Stomach (tissue), 9 donors: ENCODE measurements around the gene SOST. TPM values are rescaled to one million over a fixed set of nuclear protein-coding genes. Genes with fewer than 3 reads are reported as not detected.

Source experiments
- DNase-seq, 2 donors: peaks; one replicate each; pipeline versions ENCODE4 v3.0.0 to v3.0.0-alpha.2; 2013 to 2019
- H3K27ac ChIP-seq, 5 donors: fragments of 200-600 bp in 4 of 5; sonication (generic) in 4 of 5; one replicate each; pipeline ENCODE4 v1.5.1; 2013 to 2019; ENCODE audit warnings: mild to moderate bottlenecking in 1 of 5, moderate library complexity in 1 of 5
- H3K27me3 ChIP-seq, 3 donors: fragments of 200-600 bp; sonication (generic); one replicate each; pipeline ENCODE4 v1.5.1; 2017 to 2019; ENCODE audit warnings: mixed run types in 1 of 3
- H3K36me3 ChIP-seq, 4 donors: fragments of 200-600 bp; sonication (generic); 1 replicate in 3 of 4; 2 replicates in 1 of 4; pipeline ENCODE4 v1.5.1; 2016 to 2019
- H3K4me1 ChIP-seq, 4 donors: fragments of 200-600 bp; sonication (generic); one replicate each; pipeline ENCODE4 v1.5.1; 2016 to 2019
- H3K4me3 ChIP-seq, 4 donors: fragments of 200-600 bp; sonication (generic) in 3 of 4; one replicate each; pipeline ENCODE4 v1.5.1; 2016 to 2019; ENCODE audit warnings: mild to moderate bottlenecking in 1 of 4
- H3K9me3 ChIP-seq, 4 donors: fragments of 200-600 bp; sonication (generic); one replicate each; pipeline ENCODE4 v1.5.1; 2016 to 2019
- CTCF ChIP-seq, 7 experiments: fragments of 450-650 bp in 4 of 7; fragments of 200-600 bp in 3 of 7; sonication (generic) in 3 of 7; IDR thresholded peaks; one replicate each; pipeline ENCODE4 v1.5.1; 2016 to 2019; ENCODE audit warnings: antibody characterized with exemption in 7 of 7, control low read depth in 2 of 7, mild to moderate bottlenecking in 1 of 7
- EP300 ChIP-seq: sonication (generic); formaldehyde crosslinking; IDR thresholded peaks from one replicate; pipeline ENCODE4 v1.6.1; 2017; ENCODE audit warnings: antibody characterized with exemption
- POLR2A ChIP-seq, 4 donors: fragments of 450-650 bp; IDR thresholded peaks; one replicate each; pipeline ENCODE4 v1.6.1; 2016; ENCODE audit warnings: antibody characterized with exemption in 4 of 4, control low read depth in 2 of 4, mild to moderate bottlenecking in 1 of 4, moderate library complexity in 1 of 4
- POLR2AphosphoS5 ChIP-seq, 3 donors: sonication (generic); formaldehyde crosslinking; IDR thresholded peaks; one replicate each; pipeline ENCODE4 v1.6.1; 2016; ENCODE audit warnings: antibody characterized with exemption in 3 of 3
- WGBS, 5 donors: extraction: QIAGEN DNeasy Blood & Tissue Kit in 3 of 5; methylation state at CpG; one replicate each; pipeline versions ENCODE4 v1.1.5 to v1.1.7; 2013 to 2018; 5-methylcytosine and 5-hydroxymethylcytosine counted together
- intact Hi-C: fragments of 100-400 bp; cut with DNase I; formaldehyde crosslinking; loops from one replicate; pipeline ENCODE4 v1.15.1; 2023; ENCODE audit warnings: low total_unique reads
- polyA plus RNA-seq, 3 donors: library from polyadenylated mRNA; stranded (reverse); fragments of 200-250 nt; gene quantifications; one replicate each; pipeline ENCODE4 v1.2.3, GENCODE V29; 2013
- total RNA-seq, 5 donors: library from RNA; depleted of rRNA; stranded (reverse); fragments of >200 nt; gene quantifications; one replicate each; pipeline versions ENCODE4 v1.1.0 to v1.2.3, GENCODE V29; 2014 to 2016
- donor health status: healthy with polysubstance abuse.
- donor health status: Bipolar disorder and iron deficiency.
- donor health status: healthy.

The SOST gene
- total and polyA plus RNA-seq, 8 donors, result not detected

GRCh38 chr17:43768943-43769342, 10.4 kb upstream of the SOST start:
- DNase-seq, result no peak
- H3K27ac ChIP-seq, result peak overlapping the region; percentile 1 to 65 (median 42)
- no peak overlapping the region for H3K4me3 ChIP-seq
- no peaks in the 10 kb centered on the region for H3K9me3 ChIP-seq
- H3K36me3 ChIP-seq, result peaks cover 38 to 76% (median 71%) of the 10 kb centered on the region in 4 donors
- TF ChIP-seq POLR2A (IDR thresholded peaks at IDR 0.05), result no peak
- TF ChIP-seq CTCF (IDR thresholded peaks at IDR 0.05), result no peak
- TF ChIP-seq EP300, result no peak
- no peak for TF ChIP-seq POLR2AphosphoS5 (IDR thresholded peaks at IDR 0.05)
- no peaks in the 10 kb centered on the region for H3K27me3 ChIP-seq
- intact Hi-C loops, result no loop called here
- H3K4me1 ChIP-seq, result peaks cover 28 to 64% (median 51%) of the 10 kb centered on the region in 4 donors
- WGBS, 5 donors, result 80 to 91% (median 90%) methylated on average over 7 of the region's 7 CpGs

GRCh38 chr17:43768382-43768781, 9.8 kb upstream of the SOST start:
- TF ChIP-seq EP300 (no peak), POLR2A (IDR thresholded peaks at IDR 0.05) (no peak), POLR2AphosphoS5 (IDR thresholded peaks at IDR 0.05) (peak in 1 of 3 donors; percentile 56), CTCF (IDR thresholded peaks at IDR 0.05) (no peak)
- no peak overlapping the region for H3K4me3 ChIP-seq
- no peaks in the 10 kb centered on the region for H3K27me3 ChIP-seq
- H3K4me1 ChIP-seq, result peaks cover 24 to 59% (median 46%) of the 10 kb centered on the region in 4 donors
- WGBS, 5 donors, result 24 to 38% (median 31%) methylated on average over 9 of the region's 9 CpGs
- H3K27ac ChIP-seq, result peak overlapping the region in 4 of 5 donors; percentile 22 to 65 (median 34)
- intact Hi-C loops, result no loop called here
- peaks cover 33 to 70% (median 65%) of the 10 kb centered on the region in 4 donors for H3K36me3 ChIP-seq
- DNase-seq, result peak; percentile 62 to 67
- H3K9me3 ChIP-seq, result no peaks in the 10 kb centered on the region

GRCh38 chr17:43767713-43768059, 9.1 kb upstream of the SOST start:
- no peaks in the 10 kb centered on the region for H3K27me3 ChIP-seq
- H3K4me1 ChIP-seq, result peaks cover 17 to 52% (median 39%) of the 10 kb centered on the region in 4 donors
- 49 to 69% (median 64%) methylated on average over 5 of the region's 5 CpGs for WGBS, 5 donors
- peak in 1 of 2 donors; percentile 23 for DNase-seq
- no peak overlapping the region for H3K4me3 ChIP-seq
- intact Hi-C loops, result no loop called here
- H3K27ac ChIP-seq, result peak overlapping the region in 4 of 5 donors; percentile 8 to 65 (median 34)
- no peaks in the 10 kb centered on the region for H3K9me3 ChIP-seq
- TF ChIP-seq POLR2AphosphoS5 (IDR thresholded peaks at IDR 0.05) (no peak), CTCF (IDR thresholded peaks at IDR 0.05) (no peak), EP300 (no peak), POLR2A (IDR thresholded peaks at IDR 0.05) (no peak)
- peaks cover 27 to 63% (median 58%) of the 10 kb centered on the region in 4 donors for H3K36me3 ChIP-seq

GRCh38 chr17:43767053-43767712, 8.6 kb upstream of the SOST start:
- no peaks in the 10 kb centered on the region for H3K27me3 ChIP-seq
- 70 to 85% (median 78%) methylated on average over 5 to 6 of the region's 6 CpGs for WGBS, 5 donors
- H3K9me3 ChIP-seq, result no peaks in the 10 kb centered on the region
- no peak overlapping the region for H3K4me3 ChIP-seq
- intact Hi-C loops, result no loop called here
- peak overlapping the region in 3 of 5 donors; percentile 25 to 42 (median 25) for H3K27ac ChIP-seq
- TF ChIP-seq CTCF (IDR thresholded peaks at IDR 0.05) (no peak), EP300 (no peak), POLR2A (IDR thresholded peaks at IDR 0.05) (no peak), POLR2AphosphoS5 (IDR thresholded peaks at IDR 0.05) (no peak)
- H3K36me3 ChIP-seq, result peaks cover 22 to 58% (median 53%) of the 10 kb centered on the region in 4 donors
- H3K4me1 ChIP-seq, result peaks cover 12 to 47% (median 34%) of the 10 kb centered on the region in 4 donors
- peak in 1 of 2 donors; percentile 15 for DNase-seq
